Osteocyte (in vitro differentiated cells): ENCODE measurements around the gene EIF2S2. TPM values are rescaled to one million over a fixed set of nuclear protein-coding genes. Genes with fewer than 3 reads are reported as not detected.

Experiments
- DNase-seq: peaks from one replicate; pipeline ENCODE4 v3.0.0; 2021; ENCODE audit warnings: mixed read lengths; ENCODE audit not compliant: unreplicated experiment; ENCODE audit errors: extremely low spot score
- H3K27ac Mint-ChIP-seq: one replicate; pipeline ENCODE4 v1.8.0; 2021; ENCODE audit warnings: mild to moderate bottlenecking, mixed read lengths; ENCODE audit not compliant: unreplicated experiment
- H3K27me3 Mint-ChIP-seq: one replicate; pipeline ENCODE4 v1.8.0; 2021; ENCODE audit warnings: mixed read lengths; ENCODE audit not compliant: unreplicated experiment
- H3K36me3 Mint-ChIP-seq: one replicate; pipeline ENCODE4 v1.8.0; 2021; ENCODE audit warnings: mixed read lengths; ENCODE audit not compliant: unreplicated experiment
- H3K4me1 Mint-ChIP-seq: one replicate; pipeline ENCODE4 v1.8.0; 2021; ENCODE audit warnings: mixed read lengths; ENCODE audit not compliant: unreplicated experiment
- H3K4me3 Mint-ChIP-seq: one replicate; pipeline ENCODE4 v1.8.0; 2021; ENCODE audit warnings: mild to moderate bottlenecking, moderate library complexity, mixed read lengths; ENCODE audit not compliant: unreplicated experiment
- H3K9me3 Mint-ChIP-seq: one replicate; pipeline ENCODE4 v1.8.0; 2021; ENCODE audit warnings: mixed read lengths; ENCODE audit not compliant: unreplicated experiment
- total RNA-seq: library from RNA; stranded (reverse); gene quantifications from 2 replicates; pipeline ENCODE4 v1.2.1, GENCODE V29; 2021
- TF ChIP-seq, protein P1 (sequence below): fragments of 200-600 bp; sonication (generic); IDR thresholded peaks from 2 replicates; pipeline ENCODE4 v1.5.0; 2021; ENCODE audit warnings: antibody characterized with exemption, mild to moderate bottlenecking, moderate library complexity

The EIF2S2 gene
- total RNA-seq, 1 donor from 2014 or later = 87.9 TPM

DNA sequence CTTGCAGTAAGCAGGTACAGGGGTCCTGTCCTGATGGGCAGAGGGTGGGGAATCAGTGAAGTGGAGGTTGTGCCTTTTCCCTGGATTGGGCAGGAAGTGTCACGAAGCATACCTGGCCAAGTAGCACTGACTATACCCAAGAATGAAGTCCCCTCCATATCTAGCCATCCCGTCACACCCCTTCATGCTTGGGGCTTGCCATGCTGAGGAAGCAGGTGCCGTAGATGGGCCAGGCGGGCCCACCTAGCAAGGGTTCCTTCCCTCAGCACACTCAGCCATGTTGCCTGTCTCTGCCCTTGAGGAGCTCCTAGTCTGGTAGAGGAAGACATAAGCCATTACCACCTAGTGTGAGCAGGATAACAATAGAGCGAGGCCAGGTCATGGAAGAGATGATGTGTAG lies 33.5 kb downstream of the EIF2S2 start:
- Mint-ChIP-seq H3K9me3 (no peaks in the 10 kb centered on the region), H3K27me3 (no peaks in the 10 kb centered on the region), H3K27ac (no peak overlapping the region), H3K4me1 (peaks cover 8% of the 10 kb centered on the region), H3K36me3 (peaks cover 16% of the 10 kb centered on the region), H3K4me3 (no peak overlapping the region)
- TF ChIP-seq, protein P1, sequence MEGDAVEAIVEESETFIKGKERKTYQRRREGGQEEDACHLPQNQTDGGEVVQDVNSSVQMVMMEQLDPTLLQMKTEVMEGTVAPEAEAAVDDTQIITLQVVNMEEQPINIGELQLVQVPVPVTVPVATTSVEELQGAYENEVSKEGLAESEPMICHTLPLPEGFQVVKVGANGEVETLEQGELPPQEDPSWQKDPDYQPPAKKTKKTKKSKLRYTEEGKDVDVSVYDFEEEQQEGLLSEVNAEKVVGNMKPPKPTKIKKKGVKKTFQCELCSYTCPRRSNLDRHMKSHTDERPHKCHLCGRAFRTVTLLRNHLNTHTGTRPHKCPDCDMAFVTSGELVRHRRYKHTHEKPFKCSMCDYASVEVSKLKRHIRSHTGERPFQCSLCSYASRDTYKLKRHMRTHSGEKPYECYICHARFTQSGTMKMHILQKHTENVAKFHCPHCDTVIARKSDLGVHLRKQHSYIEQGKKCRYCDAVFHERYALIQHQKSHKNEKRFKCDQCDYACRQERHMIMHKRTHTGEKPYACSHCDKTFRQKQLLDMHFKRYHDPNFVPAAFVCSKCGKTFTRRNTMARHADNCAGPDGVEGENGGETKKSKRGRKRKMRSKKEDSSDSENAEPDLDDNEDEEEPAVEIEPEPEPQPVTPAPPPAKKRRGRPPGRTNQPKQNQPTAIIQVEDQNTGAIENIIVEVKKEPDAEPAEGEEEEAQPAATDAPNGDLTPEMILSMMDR = no peak
- DNase-seq = no peak

DNA sequence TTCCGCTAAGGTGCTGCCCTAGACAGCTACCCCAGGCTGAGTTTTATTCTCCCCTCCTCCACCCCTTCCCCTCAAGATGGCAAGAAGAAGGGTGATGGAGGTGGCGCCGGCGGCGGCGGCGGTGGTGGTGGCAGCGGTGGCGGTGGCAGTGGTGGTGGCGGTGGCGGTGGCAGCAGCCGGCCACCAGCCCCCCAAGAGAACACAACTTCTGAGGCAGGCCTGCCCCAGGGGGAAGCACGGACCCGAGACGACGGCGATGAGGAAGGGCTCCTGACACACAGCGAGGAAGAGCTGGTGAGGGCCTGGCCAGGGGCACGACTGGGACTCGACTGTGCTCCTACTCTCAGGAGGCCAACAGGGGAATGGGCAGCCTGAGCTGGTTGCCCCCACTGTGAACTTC lies 35.1 kb downstream of the EIF2S2 start:
- H3K4me3 Mint-ChIP-seq = no peak overlapping the region
- DNase-seq = no peak
- H3K36me3 Mint-ChIP-seq = peaks cover 15% of the 10 kb centered on the region
- no peaks in the 10 kb centered on the region for H3K4me1 Mint-ChIP-seq
- no peaks in the 10 kb centered on the region for H3K27me3 Mint-ChIP-seq
- H3K9me3 Mint-ChIP-seq = no peaks in the 10 kb centered on the region
- no peak overlapping the region for H3K27ac Mint-ChIP-seq
- TF ChIP-seq, protein P1 = no peak

DNA sequence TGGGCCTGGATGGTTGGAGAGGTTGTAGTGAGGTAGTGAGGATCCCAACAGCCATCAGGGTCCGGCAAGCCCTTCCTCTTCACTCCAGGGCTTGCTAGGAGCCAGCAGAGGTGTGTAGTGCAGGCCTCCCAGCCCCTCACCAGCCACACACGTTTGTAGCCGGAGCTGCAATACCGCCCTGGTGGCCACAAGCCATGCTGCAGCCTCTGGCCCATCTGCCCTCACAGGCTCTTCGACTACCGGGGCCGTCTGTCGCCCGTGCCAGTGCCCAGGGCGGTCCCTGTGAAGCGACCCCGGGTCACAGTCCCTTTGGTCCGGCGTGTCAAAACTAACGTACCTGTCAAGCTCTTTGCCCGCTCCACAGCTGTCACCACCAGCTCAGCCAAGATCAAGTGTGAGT lies 36.4 kb downstream of the EIF2S2 start:
- Mint-ChIP-seq H3K9me3 (no peaks in the 10 kb centered on the region), H3K27ac (no peak overlapping the region), H3K27me3 (no peaks in the 10 kb centered on the region), H3K4me1 (no peaks in the 10 kb centered on the region), H3K36me3 (peaks cover 9% of the 10 kb centered on the region), H3K4me3 (no peak overlapping the region)
- DNase-seq = no peak
- TF ChIP-seq, protein P1 = no peak

GRCh38 chr20:34074101-34074760 lies 37.8 kb downstream of the EIF2S2 start:
- no peaks in the 10 kb centered on the region for H3K27me3 Mint-ChIP-seq
- TF ChIP-seq, protein P1 = no peak
- H3K9me3 Mint-ChIP-seq = no peaks in the 10 kb centered on the region
- H3K4me1 Mint-ChIP-seq = peaks cover 7% of the 10 kb centered on the region
- H3K27ac Mint-ChIP-seq = no peak overlapping the region
- no peak for DNase-seq
- no peak overlapping the region for H3K4me3 Mint-ChIP-seq
- H3K36me3 Mint-ChIP-seq = peaks cover 7% of the 10 kb centered on the region

GRCh38 chr20:34072778-34073177 lies 39.3 kb downstream of the EIF2S2 start:
- Mint-ChIP-seq H3K9me3 (no peaks in the 10 kb centered on the region), H3K4me1 (peaks cover 11% of the 10 kb centered on the region), H3K4me3 (no peak overlapping the region), H3K27me3 (no peaks in the 10 kb centered on the region), H3K36me3 (peaks cover 5% of the 10 kb centered on the region), H3K27ac (no peak overlapping the region)
- TF ChIP-seq, protein P1 = no peak
- no peak for DNase-seq
